K562 (cell line): Measurements from ENCODE around the gene CEACAM18. TPM values are rescaled to one million over a fixed set of nuclear protein-coding genes. Genes with fewer than 3 reads are reported as not detected.
A peak's percentile ranks its signal among the peaks of the same experiment; 100 is the strongest.

Experiments used
- ARID3B ChIP-seq: fragments of 250-450 bp; sonication (Bioruptor Pico); IDR thresholded peaks from 2 replicates; pipeline ENCODE4 v1.4.0; 2020; ENCODE audit warnings: borderline replicate concordance
- ATF7 ChIP-seq: fragments of 450-650 bp; IDR thresholded peaks from 2 replicates; pipeline ENCODE4 v1.7.1; 2014; ENCODE audit warnings: mild to moderate bottlenecking, moderate library complexity
- BCOR ChIP-seq: fragments of 450-650 bp; IDR thresholded peaks from 2 replicates; pipeline ENCODE4 v1.6.1; 2016
- CBX1 ChIP-seq: sonication (generic); IDR thresholded peaks from 2 replicates; pipeline ENCODE4 v1.6.1; 2016; ENCODE audit warnings: antibody characterized with exemption, low read depth, mild to moderate bottlenecking
- DIDO1 ChIP-seq: fragments of 450-650 bp; IDR thresholded peaks from 2 replicates; pipeline ENCODE4 v1.6.1; 2016; ENCODE audit warnings: low read depth, missing biosample characterization, missing genetic modification characterization
- EGR1 ChIP-seq: fragments of 450-650 bp; conservative IDR thresholded peaks from 2 replicates; pipeline ENCODE4 v1.6.1; 2017; ENCODE audit warnings: mild to moderate bottlenecking
- EHMT2 ChIP-seq: fragments of 450-650 bp; IDR thresholded peaks from 2 replicates; pipeline ENCODE4 v1.6.1; 2018; ENCODE audit warnings: antibody characterized with exemption
- FOSL1 ChIP-seq: fragments of 200-800 bp; sonication (Bioruptor generic); conservative IDR thresholded peaks from 2 replicates; pipeline ENCODE4 v1.6.1; 2016; ENCODE audit warnings: missing genetic modification characterization, missing compliant biosample characterization
- GABPA ChIP-seq: fragments of 200-800 bp; sonication (Bioruptor generic); conservative IDR thresholded peaks from 2 replicates; pipeline ENCODE4 v1.6.1; 2016; ENCODE audit warnings: low read depth, missing genetic modification characterization, missing compliant biosample characterization
- KAT7 ChIP-seq: sonication (generic); formaldehyde crosslinking; IDR thresholded peaks from 2 replicates; pipeline ENCODE4 v1.8.0; 2022; ENCODE audit warnings: missing genetic modification reagents, mild to moderate bottlenecking, borderline replicate concordance
- NFYB ChIP-seq: IDR thresholded peaks from 2 replicates; pipeline ENCODE4 v1.6.1; 2011; ENCODE audit warnings: mild to moderate bottlenecking, moderate library complexity; ENCODE audit not compliant: insufficient read length; ENCODE audit errors: extremely low read depth
- RBM17 ChIP-seq: fragments of 200-400 bp; formaldehyde crosslinking; IDR thresholded peaks from 2 replicates; pipeline ENCODE4 v1.6.1; 2017; ENCODE audit warnings: low read depth, mild to moderate bottlenecking, low read length, borderline replicate concordance
- RNF2 ChIP-seq: sonication (generic); IDR thresholded peaks from 2 replicates; pipeline ENCODE4 v1.6.1; 2016
- SAP30 ChIP-seq: fragments of 200-600 bp; sonication (generic); IDR thresholded peaks from 2 replicates; pipeline ENCODE4 v1.6.1; 2012; ENCODE audit warnings: borderline replicate concordance, low read depth, mild to moderate bottlenecking, moderate library complexity, low read length, control low read depth, inconsistent platforms; ENCODE audit not compliant: insufficient read depth, poor library complexity, severe bottlenecking
- STAT6 ChIP-seq: sonication (generic); formaldehyde crosslinking; IDR thresholded peaks from 2 replicates; pipeline ENCODE4 v1.8.1; 2023; ENCODE audit warnings: mild to moderate bottlenecking, missing genetic modification reagents
- TAF9B ChIP-seq: fragments of 450-650 bp; IDR thresholded peaks from 2 replicates; pipeline ENCODE4 v1.6.1; 2018; ENCODE audit warnings: mild to moderate bottlenecking; ENCODE audit not compliant: partially characterized antibody
- TCF7L2 ChIP-seq: fragments of 150-350 bp; IDR thresholded peaks from 2 replicates; pipeline ENCODE4 v1.6.1; 2016; ENCODE audit warnings: low read depth, mild to moderate bottlenecking, low read length, moderate library complexity
- ZNF239 ChIP-seq: fragments of 250-450 bp; sonication (Bioruptor Pico); IDR thresholded peaks from 2 replicates; pipeline ENCODE4 v1.4.0; 2020; ENCODE audit warnings: mild to moderate bottlenecking
- ZNF639 ChIP-seq, 2 experiments: fragments of 200-800 bp in 1 of 2; sonication (Bioruptor generic) in 1 of 2; sonication (generic) in 1 of 2; formaldehyde crosslinking in 1 of 2; IDR thresholded peaks in 1 of 2; conservative IDR thresholded peaks in 1 of 2; 2 replicates each; pipeline versions ENCODE4 v1.5.0 to v1.6.1; 2016 to 2020; ENCODE audit warnings: missing compliant biosample characterization in 1 of 2, missing genetic modification characterization in 1 of 2, missing genetic modification reagents in 1 of 2
- ZNF766 ChIP-seq: fragments of 200-800 bp; sonication (Bioruptor generic); conservative IDR thresholded peaks from 2 replicates; pipeline ENCODE4 v1.6.1; 2016; ENCODE audit warnings: missing genetic modification characterization, missing compliant biosample characterization
- polyA plus RNA-seq, 8 experiments: library from polyadenylated mRNA; depleted of rRNA in 4 of 8; stranded (reverse) in 5 of 8; unstranded in 3 of 8; fragments of >200 nt; fragmentation: Nextera tagmentation in 2 of 8; fragmentation: Illumina TruSeq in 1 of 8; extraction: Ambion mirVana in 2 of 8; extraction: Trizol in 1 of 8; gene quantifications; 2 replicates each; pipeline versions ENCODE4 v1.2.1 to v1.2.3, GENCODE V29; 2011 to 2014; ENCODE audit warnings: inconsistent platforms in 1 of 8, missing spikeins in 1 of 8
- total RNA-seq, 7 experiments: library from RNA; depleted of rRNA in 6 of 7; stranded (reverse); fragments of >200 nt in 6 of 7; fragmentation: Illumina TruSeq in 2 of 7; extraction: Trizol in 2 of 7; gene quantifications; 2 replicates each; pipeline versions ENCODE4 v1.2.1 to v1.2.3, GENCODE V29; 2011 to 2021; ENCODE audit warnings: low replicate concordance in 1 of 7

Gene CEACAM18
- total and polyA plus RNA-seq, 9 of the 15 experiments (the other 6 are each of a cell fraction or from before 2014, with no cell fraction given), result 0.08 to 0.24 (median 0.15) TPM; not detected in 3

GRCh38 chr19:51467864-51468544 lies 10.3 kb upstream of the CEACAM18 start (continued):
- peak; percentile 68; the same call in 1 of the 2 replicates for TF ChIP-seq EHMT2
- TF ChIP-seq SAP30, result no peak
- no peak for TF ChIP-seq RBM17
- TF ChIP-seq STAT6 (CRISPR knock-in tag), result no peak; the same call in 1 of the 2 replicates
- no peak for TF ChIP-seq NFYB
- peak; percentile 98; the same call in 1 of the 2 replicates for TF ChIP-seq RNF2
- TF ChIP-seq CBX1, result peak; percentile 88; the same call in 1 of the 2 replicates
- peak; percentile 94 for TF ChIP-seq TAF9B
- TF ChIP-seq GABPA, result peak; percentile 87
- TF ChIP-seq ZNF639 (CRISPR knock-in tag; conservative IDR thresholded peaks at IDR 0.05 in 1 of 2, IDR thresholded peaks at IDR 0.05 in 1 of 2), result peak in 1 of 2 experiments; percentile 59; a peak in 2 of 4 replicates
- TF ChIP-seq KAT7 (CRISPR knock-in tag), result 0 out of 2 replicates have a peak, but pooled peaks have one; percentile 56
- TF ChIP-seq ZNF766 (CRISPR knock-in tag), result 0 out of 2 replicates have a peak, but pooled peaks have one; percentile 1
- peak; percentile 81 for TF ChIP-seq ATF7
- TF ChIP-seq BCOR, result peak; percentile 26; the same call in 1 of the 2 replicates
- 0 out of 2 replicates have a peak, but pooled peaks have one; percentile 25 for TF ChIP-seq ARID3B
- TF ChIP-seq EGR1, result peak; percentile 34
- no peak for TF ChIP-seq TCF7L2
- no peak for TF ChIP-seq DIDO1 (tag)
- no peak for TF ChIP-seq FOSL1 (tag)
- TF ChIP-seq ZNF239 (CRISPR knock-in tag), result no peak
